ENCODE results near the gene RIMS3.

Gene RIMS3

GRCh38 chr1:40673452-40673851 lies 8.0 kb upstream of the RIMS3 start:
- Histone ChIP-seq H3K4me2 (ENCODE audit: low read length) (no peak overlapping the region), H3K36me3 (ENCODE audit: insufficient read depth, low read length) (no peaks in the 10 kb centered on the region), H3K4me3 (ENCODE audit: low read depth, low read length, poor library complexity, severe bottlenecking) (no peak overlapping the region), H3K79me2 (ENCODE audit: insufficient read depth, low read length) (no peaks in the 10 kb centered on the region), H2AFZ (ENCODE audit: low read length) (no peak overlapping the region), H3K27ac (ENCODE audit: low read depth, low read length, poor library complexity, severe bottlenecking) (no peak overlapping the region), H3F3A (ENCODE audit: insufficient read depth, low read length) (no peaks in the 10 kb centered on the region), H3K27me3 (ENCODE audit: insufficient read depth, low read length) (no peaks in the 10 kb centered on the region), H3K4me1 (ENCODE audit: insufficient read depth, low read length, severe bottlenecking) (peaks cover 4% of the 10 kb centered on the region), H3K9ac (ENCODE audit: low read length) (no peak overlapping the region), H3K9me2 (ENCODE audit: low read depth, low read length) (no peaks in the 10 kb centered on the region), H4K20me1 (ENCODE audit: insufficient read depth, low read length) (no peaks in the 10 kb centered on the region), H3K9me3 (ENCODE audit: low read length) (no peaks in the 10 kb centered on the region)
- TF ChIP-seq, protein P1, sequence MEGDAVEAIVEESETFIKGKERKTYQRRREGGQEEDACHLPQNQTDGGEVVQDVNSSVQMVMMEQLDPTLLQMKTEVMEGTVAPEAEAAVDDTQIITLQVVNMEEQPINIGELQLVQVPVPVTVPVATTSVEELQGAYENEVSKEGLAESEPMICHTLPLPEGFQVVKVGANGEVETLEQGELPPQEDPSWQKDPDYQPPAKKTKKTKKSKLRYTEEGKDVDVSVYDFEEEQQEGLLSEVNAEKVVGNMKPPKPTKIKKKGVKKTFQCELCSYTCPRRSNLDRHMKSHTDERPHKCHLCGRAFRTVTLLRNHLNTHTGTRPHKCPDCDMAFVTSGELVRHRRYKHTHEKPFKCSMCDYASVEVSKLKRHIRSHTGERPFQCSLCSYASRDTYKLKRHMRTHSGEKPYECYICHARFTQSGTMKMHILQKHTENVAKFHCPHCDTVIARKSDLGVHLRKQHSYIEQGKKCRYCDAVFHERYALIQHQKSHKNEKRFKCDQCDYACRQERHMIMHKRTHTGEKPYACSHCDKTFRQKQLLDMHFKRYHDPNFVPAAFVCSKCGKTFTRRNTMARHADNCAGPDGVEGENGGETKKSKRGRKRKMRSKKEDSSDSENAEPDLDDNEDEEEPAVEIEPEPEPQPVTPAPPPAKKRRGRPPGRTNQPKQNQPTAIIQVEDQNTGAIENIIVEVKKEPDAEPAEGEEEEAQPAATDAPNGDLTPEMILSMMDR (IDR thresholded peaks at IDR 0.05; ENCODE audit: low read length) = no peak
- TF ChIP-seq EZH2 (IDR thresholded peaks at IDR 0.05; ENCODE audit: borderline replicate concordance, low read length) = no peak

- Histone ChIP-seq H3K27me3 (ENCODE audit: insufficient read depth, low read length) (no peaks in the 10 kb centered on the region), H3K9me3 (ENCODE audit: low read length) (no peaks in the 10 kb centered on the region), H3K27ac (ENCODE audit: low read depth, low read length, poor library complexity, severe bottlenecking) (no peak overlapping the region), H3K4me1 (ENCODE audit: insufficient read depth, low read length, severe bottlenecking) (peaks cover 24% of the 10 kb centered on the region), H3K4me3 (ENCODE audit: low read depth, low read length, poor library complexity, severe bottlenecking) (peak overlapping the region; percentile 46), H3K36me3 (ENCODE audit: insufficient read depth, low read length) (no peaks in the 10 kb centered on the region), H3K4me2 (ENCODE audit: low read length) (peak overlapping the region; percentile 59), H3K9me2 (ENCODE audit: low read depth, low read length) (no peaks in the 10 kb centered on the region), H2AFZ (ENCODE audit: low read length) (no peak overlapping the region), H3F3A (ENCODE audit: insufficient read depth, low read length) (no peaks in the 10 kb centered on the region), H3K79me2 (ENCODE audit: insufficient read depth, low read length) (no peaks in the 10 kb centered on the region), H3K9ac (ENCODE audit: low read length) (peak overlapping the region; percentile 37; the same call in 1 of the 2 replicates), H4K20me1 (ENCODE audit: insufficient read depth, low read length) (no peaks in the 10 kb centered on the region)
- TF ChIP-seq, protein P1 (IDR thresholded peaks at IDR 0.05; ENCODE audit: low read length) = peak; percentile 80
- no peak for TF ChIP-seq EZH2 (IDR thresholded peaks at IDR 0.05; ENCODE audit: borderline replicate concordance, low read length)
Observed at GRCh38 chr1:40668769-40669525, 3.5 kb upstream of the RIMS3 start.

- Histone ChIP-seq H3K27ac (ENCODE audit: low read depth, low read length, poor library complexity, severe bottlenecking) (no peak overlapping the region), H4K20me1 (ENCODE audit: insufficient read depth, low read length) (no peaks in the 10 kb centered on the region), H2AFZ (ENCODE audit: low read length) (no peak overlapping the region), H3F3A (ENCODE audit: insufficient read depth, low read length) (no peaks in the 10 kb centered on the region), H3K36me3 (ENCODE audit: insufficient read depth, low read length) (no peaks in the 10 kb centered on the region), H3K9me3 (ENCODE audit: low read length) (no peaks in the 10 kb centered on the region), H3K4me2 (ENCODE audit: low read length) (peak overlapping the region; percentile 80), H3K9ac (ENCODE audit: low read length) (peak overlapping the region; percentile 67), H3K27me3 (ENCODE audit: insufficient read depth, low read length) (no peaks in the 10 kb centered on the region), H3K4me3 (ENCODE audit: low read depth, low read length, poor library complexity, severe bottlenecking) (peak overlapping the region; percentile 73), H3K9me2 (ENCODE audit: low read depth, low read length) (no peaks in the 10 kb centered on the region), H3K4me1 (ENCODE audit: insufficient read depth, low read length, severe bottlenecking) (peaks cover 37% of the 10 kb centered on the region), H3K79me2 (ENCODE audit: insufficient read depth, low read length) (no peaks in the 10 kb centered on the region)
- no peak for TF ChIP-seq EZH2 (IDR thresholded peaks at IDR 0.05; ENCODE audit: borderline replicate concordance, low read length)
- TF ChIP-seq, protein P1 (IDR thresholded peaks at IDR 0.05; ENCODE audit: low read length) = no peak
Observed at GRCh38 chr1:40664791-40665190, 691 bp downstream of the RIMS3 start.
